HepG2 (cell line): ENCODE measurements around the gene NOL12. TPM values are rescaled to one million over a fixed set of nuclear protein-coding genes. Genes with fewer than 3 reads are reported as not detected.
A peak's percentile ranks its signal among the peaks of the same experiment; 100 is the strongest.

ENCODE experiments used
- IRF2 ChIP-seq: IDR thresholded peaks from 2 replicates; pipeline ENCODE4 v1.6.1; 2018; ENCODE audit warnings: missing genetic modification reagents, missing compliant biosample characterization
- KDM5B ChIP-seq: sonication (generic); formaldehyde crosslinking; IDR thresholded peaks from 2 replicates; pipeline ENCODE4 v1.4.0; 2020; ENCODE audit warnings: missing genetic modification reagents, mild to moderate bottlenecking, borderline replicate concordance
- KMT2A ChIP-seq: sonication (generic); formaldehyde crosslinking; IDR thresholded peaks from 2 replicates; pipeline ENCODE4 v1.4.0; 2020; ENCODE audit warnings: missing genetic modification reagents
- MATR3 ChIP-seq: sonication (generic); formaldehyde crosslinking; IDR thresholded peaks from 2 replicates; pipeline ENCODE4 v1.4.0; 2020; ENCODE audit warnings: missing genetic modification reagents
- MXI1 ChIP-seq: IDR thresholded peaks from 3 replicates; pipeline ENCODE4 v1.6.1; 2012; ENCODE audit warnings: low read depth, low read length, inconsistent platforms, borderline replicate concordance
- PCBP1 ChIP-seq: fragments of 200-400 bp; formaldehyde crosslinking; IDR thresholded peaks from 2 replicates; pipeline ENCODE4 v1.6.1; 2017; ENCODE audit warnings: mild to moderate bottlenecking, low read depth, low read length, borderline replicate concordance
- YY1 ChIP-seq: IDR thresholded peaks from 2 replicates; pipeline ENCODE4 v1.6.1; 2011; ENCODE audit warnings: low read length, low read depth, moderate library complexity, mild to moderate bottlenecking; ENCODE audit not compliant: insufficient read depth, insufficient replicate concordance
- ZFP36L2 ChIP-seq: sonication (generic); formaldehyde crosslinking; IDR thresholded peaks from 2 replicates; pipeline ENCODE4 v1.4.0; 2020; ENCODE audit warnings: missing genetic modification reagents
- ZFP41 ChIP-seq: sonication (generic); formaldehyde crosslinking; IDR thresholded peaks from 2 replicates; pipeline ENCODE4 v1.4.0; 2020; ENCODE audit warnings: mild to moderate bottlenecking, missing genetic modification reagents, borderline replicate concordance
- ZFP82 ChIP-seq: sonication (generic); formaldehyde crosslinking; IDR thresholded peaks from 2 replicates; pipeline ENCODE4 v1.5.1; 2020; ENCODE audit warnings: mild to moderate bottlenecking, missing genetic modification reagents, borderline replicate concordance
- ZIK1 ChIP-seq: sonication (generic); formaldehyde crosslinking; IDR thresholded peaks from 2 replicates; pipeline ENCODE4 v1.5.0; 2020; ENCODE audit warnings: mild to moderate bottlenecking, low read depth, missing genetic modification reagents, borderline replicate concordance
- ZMAT3 ChIP-seq: sonication (generic); formaldehyde crosslinking; conservative IDR thresholded peaks from 2 replicates; pipeline ENCODE4 v1.7.0; 2021; ENCODE audit warnings: missing genetic modification reagents
- ZMYM3 ChIP-seq: sonication (generic); formaldehyde crosslinking; IDR thresholded peaks from 2 replicates; pipeline ENCODE4 v1.5.1; 2020; ENCODE audit warnings: mild to moderate bottlenecking, missing genetic modification reagents
- ZNF207 ChIP-seq: fragments of 450-650 bp; IDR thresholded peaks from 2 replicates; pipeline ENCODE4 v1.6.1; 2016; ENCODE audit warnings: antibody characterized with exemption, borderline replicate concordance
- ZNF235 ChIP-seq: sonication (generic); formaldehyde crosslinking; IDR thresholded peaks from 2 replicates; pipeline ENCODE4 v1.8.1; 2023; ENCODE audit warnings: mild to moderate bottlenecking, missing genetic modification reagents, borderline replicate concordance
- ZNF644 ChIP-seq: IDR thresholded peaks from 2 replicates; pipeline ENCODE4 v1.6.1; 2016; ENCODE audit warnings: low read depth
- ZNF747 ChIP-seq: sonication (generic); formaldehyde crosslinking; IDR thresholded peaks from 2 replicates; pipeline ENCODE4 v1.8.1; 2023; ENCODE audit warnings: missing genetic modification reagents, mild to moderate bottlenecking, borderline replicate concordance
- ZNF792 ChIP-seq: IDR thresholded peaks from 2 replicates; pipeline ENCODE4 v1.6.1; 2016
- ZNF800 ChIP-seq: sonication (generic); formaldehyde crosslinking; IDR thresholded peaks from 2 replicates; pipeline ENCODE4 v1.4.0; 2020; ENCODE audit warnings: missing genetic modification reagents
- ZSCAN21 ChIP-seq: sonication (generic); formaldehyde crosslinking; IDR thresholded peaks from 2 replicates; pipeline ENCODE4 v1.8.0; 2022; ENCODE audit warnings: mild to moderate bottlenecking, missing genetic modification reagents, moderate library complexity, borderline replicate concordance
- polyA plus RNA-seq, 8 experiments: library from polyadenylated mRNA; depleted of rRNA in 3 of 8; stranded (reverse) in 7 of 8; unstranded in 1 of 8; fragments of >200 nt; fragmentation: Illumina TruSeq in 4 of 8; extraction: Trizol in 4 of 8; gene quantifications; 2 replicates each; pipeline versions ENCODE4 v1.2.1 to v1.2.3, GENCODE V29; 2011 to 2016; ENCODE audit warnings: low read depth in 4 of 8, missing spikeins in 1 of 8, mixed read lengths in 1 of 8; ENCODE audit not compliant: insufficient read depth in 1 of 8
- total RNA-seq, 5 experiments: library from RNA; depleted of rRNA; stranded (reverse); fragments of >200 nt; fragmentation: Illumina TruSeq; extraction: Trizol; gene quantifications; 2 replicates each; pipeline ENCODE4 v1.2.3, GENCODE V29; 2016; ENCODE audit warnings: low read depth in 1 of 5
- TF ChIP-seq, protein P1 (sequence below): sonication (generic); formaldehyde crosslinking; conservative IDR thresholded peaks from 2 replicates; pipeline ENCODE4 v1.8.0; 2022; ENCODE audit warnings: missing genetic modification reagents
- TF ChIP-seq, protein P2 (sequence below): sonication (generic); formaldehyde crosslinking; IDR thresholded peaks from 2 replicates; pipeline ENCODE4 v1.5.0; 2020; ENCODE audit warnings: missing genetic modification reagents
- TF ChIP-seq, protein P3 (sequence below): sonication (generic); formaldehyde crosslinking; IDR thresholded peaks from 2 replicates; pipeline ENCODE4 v1.5.0; 2020; ENCODE audit warnings: mild to moderate bottlenecking, missing genetic modification reagents

Gene NOL12
- total and polyA plus RNA-seq, 2 of the 13 experiments (the other 11 are each of a cell fraction or from before 2014, with no cell fraction given) = 14.3 to 31.4 TPM

GRCh38 chr22:37661160-37661924 is 24.8 kb upstream of the NOL12 start (continued):
- TF ChIP-seq ZNF747 (CRISPR knock-in tag) = no peak
- TF ChIP-seq ZNF207 = no peak
- TF ChIP-seq ZFP82 = no peak
- TF ChIP-seq MATR3 (CRISPR knock-in tag) = no peak
- TF ChIP-seq, protein P1, sequence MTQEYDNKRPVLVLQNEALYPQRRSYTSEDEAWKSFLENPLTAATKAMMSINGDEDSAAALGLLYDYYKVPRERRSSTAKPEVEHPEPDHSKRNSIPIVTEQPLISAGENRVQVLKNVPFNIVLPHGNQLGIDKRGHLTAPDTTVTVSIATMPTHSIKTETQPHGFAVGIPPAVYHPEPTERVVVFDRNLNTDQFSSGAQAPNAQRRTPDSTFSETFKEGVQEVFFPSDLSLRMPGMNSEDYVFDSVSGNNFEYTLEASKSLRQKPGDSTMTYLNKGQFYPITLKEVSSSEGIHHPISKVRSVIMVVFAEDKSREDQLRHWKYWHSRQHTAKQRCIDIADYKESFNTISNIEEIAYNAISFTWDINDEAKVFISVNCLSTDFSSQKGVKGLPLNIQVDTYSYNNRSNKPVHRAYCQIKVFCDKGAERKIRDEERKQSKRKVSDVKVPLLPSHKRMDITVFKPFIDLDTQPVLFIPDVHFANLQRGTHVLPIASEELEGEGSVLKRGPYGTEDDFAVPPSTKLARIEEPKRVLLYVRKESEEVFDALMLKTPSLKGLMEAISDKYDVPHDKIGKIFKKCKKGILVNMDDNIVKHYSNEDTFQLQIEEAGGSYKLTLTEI (CRISPR knock-in tag) = no peak
- no peak for TF ChIP-seq ZIK1 (CRISPR knock-in tag)
- no peak for TF ChIP-seq ZFP41 (CRISPR knock-in tag)
- TF ChIP-seq, protein P2, sequence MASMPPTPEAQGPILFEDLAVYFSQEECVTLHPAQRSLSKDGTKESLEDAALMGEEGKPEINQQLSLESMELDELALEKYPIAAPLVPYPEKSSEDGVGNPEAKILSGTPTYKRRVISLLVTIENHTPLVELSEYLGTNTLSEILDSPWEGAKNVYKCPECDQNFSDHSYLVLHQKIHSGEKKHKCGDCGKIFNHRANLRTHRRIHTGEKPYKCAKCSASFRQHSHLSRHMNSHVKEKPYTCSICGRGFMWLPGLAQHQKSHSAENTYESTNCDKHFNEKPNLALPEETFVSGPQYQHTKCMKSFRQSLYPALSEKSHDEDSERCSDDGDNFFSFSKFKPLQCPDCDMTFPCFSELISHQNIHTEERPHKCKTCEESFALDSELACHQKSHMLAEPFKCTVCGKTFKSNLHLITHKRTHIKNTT = no peak
- no peak for TF ChIP-seq ZMYM3
- TF ChIP-seq ZNF792 = no peak
- TF ChIP-seq ZSCAN21 = no peak
- no peak for TF ChIP-seq ZFP36L2 (CRISPR knock-in tag)
- TF ChIP-seq ZNF235 (CRISPR knock-in tag) = no peak
- TF ChIP-seq ZMAT3 (CRISPR knock-in tag) = 0 out of 2 replicates have a peak, but pooled peaks have one; percentile 39
- TF ChIP-seq KMT2A (CRISPR knock-in tag) = 0 out of 2 replicates have a peak, but pooled peaks have one; percentile 16
- TF ChIP-seq, protein P3, sequence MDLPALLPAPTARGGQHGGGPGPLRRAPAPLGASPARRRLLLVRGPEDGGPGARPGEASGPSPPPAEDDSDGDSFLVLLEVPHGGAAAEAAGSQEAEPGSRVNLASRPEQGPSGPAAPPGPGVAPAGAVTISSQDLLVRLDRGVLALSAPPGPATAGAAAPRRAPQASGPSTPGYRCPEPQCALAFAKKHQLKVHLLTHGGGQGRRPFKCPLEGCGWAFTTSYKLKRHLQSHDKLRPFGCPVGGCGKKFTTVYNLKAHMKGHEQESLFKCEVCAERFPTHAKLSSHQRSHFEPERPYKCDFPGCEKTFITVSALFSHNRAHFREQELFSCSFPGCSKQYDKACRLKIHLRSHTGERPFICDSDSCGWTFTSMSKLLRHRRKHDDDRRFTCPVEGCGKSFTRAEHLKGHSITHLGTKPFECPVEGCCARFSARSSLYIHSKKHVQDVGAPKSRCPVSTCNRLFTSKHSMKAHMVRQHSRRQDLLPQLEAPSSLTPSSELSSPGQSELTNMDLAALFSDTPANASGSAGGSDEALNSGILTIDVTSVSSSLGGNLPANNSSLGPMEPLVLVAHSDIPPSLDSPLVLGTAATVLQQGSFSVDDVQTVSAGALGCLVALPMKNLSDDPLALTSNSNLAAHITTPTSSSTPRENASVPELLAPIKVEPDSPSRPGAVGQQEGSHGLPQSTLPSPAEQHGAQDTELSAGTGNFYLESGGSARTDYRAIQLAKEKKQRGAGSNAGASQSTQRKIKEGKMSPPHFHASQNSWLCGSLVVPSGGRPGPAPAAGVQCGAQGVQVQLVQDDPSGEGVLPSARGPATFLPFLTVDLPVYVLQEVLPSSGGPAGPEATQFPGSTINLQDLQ (CRISPR knock-in tag) = no peak
- TF ChIP-seq KDM5B (CRISPR knock-in tag) = no peak
- TF ChIP-seq ZNF644 (CRISPR knock-in tag) = peak; percentile 55; the same call in 1 of the 2 replicates
- TF ChIP-seq IRF2 (CRISPR knock-in tag) = peak; percentile 64
- no peak for TF ChIP-seq YY1
- TF ChIP-seq ZNF800 (CRISPR knock-in tag) = no peak
- TF ChIP-seq MXI1 = peak; percentile 68; the same call in 1 of the 3 replicates
- TF ChIP-seq PCBP1 = no peak
